HG03520 (cell line): ENCODE data around the gene NHLRC3.
"Not testable (repeated sequence)": the region's sequence is repeated elsewhere in the genome, so short reads cannot be mapped to it uniquely, and the experiment has no call there.

ENCODE experiments used
- ATAC-seq: cut with Tn5 transposase; IDR thresholded peaks from one replicate; pipeline ENCODE4 v1.9.1; 2021; ENCODE audit warnings: mild to moderate bottlenecking, moderate library complexity; ENCODE audit not compliant: unreplicated experiment

The NHLRC3 gene

GRCh38 chr13:39040206-39040605 is 1.9 kb downstream of the NHLRC3 start:
- no peak for ATAC-seq

- peak; percentile 70 for ATAC-seq
These were observed 6.3 kb downstream of the NHLRC3 start for GRCh38 chr13:39044536-39044935.

- ATAC-seq: no peak
These were observed 9.3 kb downstream of the NHLRC3 start for GRCh38 chr13:39047560-39047959.

GRCh38 chr13:39048806-39049205 is 10.6 kb downstream of the NHLRC3 start:
- no peak for ATAC-seq

GRCh38 chr13:39049274-39049673 is 11.0 kb downstream of the NHLRC3 start:
- ATAC-seq: no peak

- ATAC-seq: no peak
These were observed 12.9 kb downstream of the NHLRC3 start for GRCh38 chr13:39051157-39051556.

- no peak for ATAC-seq
These were observed 14.7 kb downstream of the NHLRC3 start for GRCh38 chr13:39052944-39053343.

- peak; percentile 55 for ATAC-seq
These were observed 15.9 kb downstream of the NHLRC3 start for GRCh38 chr13:39054112-39054511.

- ATAC-seq: no peak
These were observed 17.8 kb downstream of the NHLRC3 start for GRCh38 chr13:39056018-39056417.

- no peak for ATAC-seq
These were observed 19.8 kb downstream of the NHLRC3 start for GRCh38 chr13:39058040-39058439.

- ATAC-seq: no peak
These were observed 23.7 kb downstream of the NHLRC3 start for GRCh38 chr13:39062004-39062403.

- no peak for ATAC-seq
These were observed 34.6 kb downstream of the NHLRC3 start for GRCh38 chr13:39072842-39073241.

- ATAC-seq: no peak
These were observed 35.7 kb downstream of the NHLRC3 start for GRCh38 chr13:39073983-39074382.

GRCh38 chr13:39086251-39086945 is 48.1 kb downstream of the NHLRC3 start:
- ATAC-seq: not testable (repeated sequence)

- ATAC-seq: no peak
These were observed 53.3 kb downstream of the NHLRC3 start for GRCh38 chr13:39091586-39091985.

GRCh38 chr13:39095500-39095899 is 57.2 kb downstream of the NHLRC3 start:
- peak; percentile 60 for ATAC-seq

GRCh38 chr13:39099231-39099630 is 61.0 kb downstream of the NHLRC3 start:
- no peak for ATAC-seq
